Naive thymus-derived CD4-positive, alpha-beta T cell (primary cell): Measurements from ENCODE around the gene SERINC3. TPM values are rescaled to one million over a fixed set of nuclear protein-coding genes. Genes with fewer than 3 reads are reported as not detected.

Source experiments
- ATAC-seq: fragments of 150-1000 bp; cut with Tn5 transposase; 2 replicates; pipeline ENCODE4 v1.10.0; 2021; ENCODE audit warnings: mild to moderate bottlenecking, moderate library complexity
- CTCF ChIA-PET: fragments of 350-600 bp; sonication (Branson Sonifier 250); formaldehyde crosslinking; loops from one replicate; lab custom pipeline; 2021; ENCODE audit warnings: antibody characterized with exemption; lab: Charles Lee
- POLR2A ChIA-PET: fragments of 350-600 bp; sonication (Branson Sonifier 250); formaldehyde crosslinking; loops from one replicate; lab custom pipeline; 2021; ENCODE audit warnings: antibody characterized with exemption, inconsistent platforms; lab: Charles Lee
- DNase-seq, 9 donors: peaks; one replicate each; pipeline versions ENCODE4 v3.0.0 to v3.0.0-alpha.2; 2020 to 2022; ENCODE audit warnings: mixed read lengths in 1 of 9
- H3K27ac ChIP-seq: one replicate; pipeline ENCODE4 v1.7.0; 2013; ENCODE audit warnings: mild to moderate bottlenecking, low read depth, low read length, moderate library complexity
- H3K27me3 ChIP-seq, 2 donors: one replicate each; pipeline ENCODE4 v1.7.0; 2013; ENCODE audit warnings: low read length in 2 of 2, mild to moderate bottlenecking in 2 of 2, moderate library complexity in 2 of 2; ENCODE audit not compliant: control insufficient read depth in 2 of 2, insufficient read depth in 2 of 2
- H3K36me3 ChIP-seq, 3 experiments: 1 replicate in 2 of 3; 2 replicates in 1 of 3; pipeline ENCODE4 v1.7.0; 2013; ENCODE audit warnings: low read length in 3 of 3, mild to moderate bottlenecking in 3 of 3, moderate library complexity in 1 of 3; ENCODE audit not compliant: insufficient read depth in 3 of 3, control insufficient read depth in 2 of 3
- H3K4me1 ChIP-seq, 2 donors: one replicate each; pipeline ENCODE4 v1.7.0; 2013; ENCODE audit warnings: low read length in 2 of 2, mild to moderate bottlenecking in 2 of 2, moderate library complexity in 1 of 2; ENCODE audit not compliant: control insufficient read depth in 2 of 2, insufficient read depth in 2 of 2
- H3K4me3 ChIP-seq: 2 replicates; pipeline ENCODE4 v1.7.0; 2013; ENCODE audit warnings: mild to moderate bottlenecking, low read length
- H3K9me3 ChIP-seq, 3 experiments: 1 replicate in 2 of 3; 2 replicates in 1 of 3; pipeline ENCODE4 v1.7.0; 2013; ENCODE audit warnings: low read length in 3 of 3; ENCODE audit not compliant: control insufficient read depth in 2 of 3
- H3K27ac Mint-ChIP-seq, 9 donors: one replicate each; pipeline ENCODE4 v1.8.0; 2020 to 2022; ENCODE audit warnings: mixed read lengths in 9 of 9, mild to moderate bottlenecking in 8 of 9, moderate library complexity in 5 of 9, inconsistent platforms in 2 of 9
- H3K27me3 Mint-ChIP-seq, 5 donors: one replicate each; pipeline ENCODE4 v1.8.0; 2021 to 2022; ENCODE audit warnings: mixed read lengths in 5 of 5, mild to moderate bottlenecking in 1 of 5
- H3K36me3 Mint-ChIP-seq, 5 donors: one replicate each; pipeline ENCODE4 v1.8.0; 2020 to 2022; ENCODE audit warnings: mixed read lengths in 5 of 5, mild to moderate bottlenecking in 3 of 5, inconsistent platforms in 1 of 5
- H3K4me1 Mint-ChIP-seq, 7 donors: one replicate each; pipeline ENCODE4 v1.8.0; 2020 to 2022; ENCODE audit warnings: mixed read lengths in 7 of 7, mild to moderate bottlenecking in 3 of 7, inconsistent platforms in 1 of 7
- H3K4me3 Mint-ChIP-seq, 10 donors: one replicate each; pipeline ENCODE4 v1.8.0; 2020 to 2022; ENCODE audit warnings: mild to moderate bottlenecking in 10 of 10, mixed read lengths in 10 of 10, moderate library complexity in 6 of 10, inconsistent platforms in 2 of 10
- H3K9me3 Mint-ChIP-seq, 11 donors: one replicate each; pipeline ENCODE4 v1.8.0; 2020 to 2022; ENCODE audit warnings: mixed read lengths in 11 of 11, mild to moderate bottlenecking in 4 of 11, inconsistent platforms in 1 of 11, moderate library complexity in 1 of 11
- intact Hi-C, 2 donors: fragments of 100-400 bp; cut with micrococcal nuclease; formaldehyde crosslinking; loops; one replicate each; pipeline ENCODE4 v1.15.1; 2023
- polyA plus RNA-seq, 2 donors: library from polyadenylated mRNA; unstranded; fragments of 300-500 nt; fragmentation: Illumina TruSeq; gene quantifications; one replicate each; pipeline ENCODE4 v1.2.3, GENCODE V29; 2021
- total RNA-seq, 6 experiments: library from RNA in 5 of 6; stranded (reverse) in 5 of 6; gene quantifications; 1 replicate in 5 of 6; 2 replicates in 1 of 6; pipeline ENCODE4 v1.2.3 and lab custom pipeline; 2021 to 2026

Gene SERINC3
- total and polyA plus RNA-seq, 7 experiments from 2014 or later: 59.7 to 199 (median 82.7) TPM

GRCh38 chr20:44447827-44448419 lies 73.9 kb downstream of the SERINC3 start:
- no peaks in the 10 kb centered on the region for H3K9me3 ChIP-seq
- H3K36me3 Mint-ChIP-seq: no peaks in the 10 kb centered on the region
- H3K27ac Mint-ChIP-seq: no peak overlapping the region
- H3K27ac ChIP-seq: no peak overlapping the region
- H3K4me1 ChIP-seq: no peaks in the 10 kb centered on the region
- H3K4me3 Mint-ChIP-seq: no peak overlapping the region
- peaks cover 0 to 9% (median 0%) of the 10 kb centered on the region in 5 donors for H3K27me3 Mint-ChIP-seq
- intact Hi-C loops: no loop called here
- DNase-seq (no peak), ATAC-seq (no peak)
- CTCF ChIA-PET: no interaction called here
- peaks cover 0 to 2% (median 0%) of the 10 kb centered on the region in 11 donors for H3K9me3 Mint-ChIP-seq
- H3K27me3 ChIP-seq: no peaks in the 10 kb centered on the region
- H3K36me3 ChIP-seq: no peaks in the 10 kb centered on the region
- H3K4me3 ChIP-seq: no peak overlapping the region
- H3K4me1 Mint-ChIP-seq: no peaks in the 10 kb centered on the region
- POLR2A ChIA-PET: no interaction called here

Other genes starting within 250 kb of the SERINC3 start
- gene FITM2, start 210.9 kb downstream of the SERINC3 start, total RNA-seq: 1 to 10 TPM; 3.1 to 7.9 (median 5.0) TPM
- 1 to 10 TPM; 1.7 to 3.1 TPM for gene FITM2, start 210.9 kb downstream of the SERINC3 start, polyA plus RNA-seq
- gene R3HDML, start 185.0 kb downstream of the SERINC3 start, total RNA-seq: not detected
- not detected for gene R3HDML, start 185.0 kb downstream of the SERINC3 start, polyA plus RNA-seq
- not detected for gene HNF4A, start 166.4 kb downstream of the SERINC3 start, total RNA-seq
- not detected for gene HNF4A, start 166.4 kb downstream of the SERINC3 start, polyA plus RNA-seq
- gene TTPAL, start 46.2 kb downstream of the SERINC3 start, total RNA-seq: 10 to 100 TPM; 12.0 to 20.7 (median 17.0) TPM
- 10 to 100 TPM in 1 of 2 donors, 1 to 10 TPM in 1; 8.8 to 14.2 TPM for gene TTPAL, start 46.2 kb downstream of the SERINC3 start, polyA plus RNA-seq
- 1 to 10 TPM; 1.9 to 6.0 (median 2.9) TPM for gene PKIG, start 60.5 kb upstream of the SERINC3 start, total RNA-seq
- gene PKIG, start 60.5 kb upstream of the SERINC3 start, polyA plus RNA-seq: 1 to 10 TPM; 2.9 to 3.6 TPM
- 100 to 1,000 TPM in 1 of 5 experiments, 10 to 100 TPM in 4; 26.1 to 103 (median 28.2) TPM for gene ADA, start 129.6 kb upstream of the SERINC3 start, total RNA-seq
- 10 to 100 TPM; 40.8 to 41.1 TPM for gene ADA, start 129.6 kb upstream of the SERINC3 start, polyA plus RNA-seq
- not detected for gene CCN5, start 193.3 kb upstream of the SERINC3 start, total RNA-seq
- not detected for gene CCN5, start 193.3 kb upstream of the SERINC3 start, polyA plus RNA-seq
- under 1 TPM in 1 of 5 experiments, not detected in 4; 0.19 TPM for gene KCNK15, start 223.8 kb upstream of the SERINC3 start, total RNA-seq
- gene KCNK15, start 223.8 kb upstream of the SERINC3 start, polyA plus RNA-seq: not detected